ENCODE results near the gene CA4. TPM values are rescaled to one million over a fixed set of nuclear protein-coding genes. Genes with fewer than 3 reads are reported as not detected.

The CA4 gene
- total and polyA plus RNA-seq, 2 of the 8 experiments (the other 6 are each of a cell fraction or from before 2014, with no cell fraction given), result 3.6 to 4.2 TPM

GRCh38 chr17:60165971-60166370, 16.2 kb downstream of the CA4 start:
- Histone ChIP-seq H3K27ac (ENCODE audit: low read depth, low read length) (no peak overlapping the region), H3K4me1 (replicated peaks in 1 of 4; ENCODE audit: control insufficient read depth in 3 of 4, insufficient read depth in 4 of 4, low read length in 3 of 4) (peaks cover 0 to 30% (median 21%) of the 10 kb centered on the region in 4 experiments; a peak in 6 of 7 replicates), H3K36me3 (ENCODE audit: control insufficient read depth in 2 of 4, insufficient read depth in 4 of 4, low read length in 3 of 4) (no peaks in the 10 kb centered on the region), H3K79me1 (ENCODE audit: low read depth, low read length) (no peaks in the 10 kb centered on the region), H2AK5ac (ENCODE audit: low read depth, low read length) (no peak overlapping the region), H3K79me2 (ENCODE audit: control insufficient read depth in 1 of 2, insufficient read depth in 2 of 2, low read length in 2 of 2) (no peaks in the 10 kb centered on the region), H4K8ac (ENCODE audit: extremely low read depth, insufficient read depth, low read length) (no peak overlapping the region), H2BK20ac (ENCODE audit: low read length) (no peak overlapping the region), H2AFZ (ENCODE audit: low read length) (no peak overlapping the region), H3K23ac (ENCODE audit: insufficient read length) (no peak overlapping the region), H3K18ac (ENCODE audit: extremely low read depth, low read length) (no peak overlapping the region), H2BK15ac (ENCODE audit: low read length) (no peak overlapping the region), H3K9ac (replicated peaks in 1 of 4; ENCODE audit: extremely low read depth in 1 of 4, low read depth in 3 of 4, low read length in 3 of 4) (no peak overlapping the region), H4K20me1 (replicated peaks in 1 of 2; ENCODE audit: control insufficient read depth in 1 of 2, insufficient read depth in 2 of 2, low read length in 2 of 2) (no peaks in the 10 kb centered on the region), H4K5ac (ENCODE audit: insufficient read length, low read depth, low read length) (no peak overlapping the region), H3K4me2 (ENCODE audit: insufficient read depth in 1 of 2, low read depth in 2 of 2, low read length in 2 of 2) (no peak overlapping the region), H3K14ac (ENCODE audit: insufficient read length) (no peak overlapping the region), H2BK5ac (ENCODE audit: low read depth, low read length) (no peak overlapping the region), H2BK12ac (ENCODE audit: low read depth, low read length) (no peak overlapping the region), H3K4ac (replicated peaks; ENCODE audit: insufficient read length, low read depth, low read length) (no peak overlapping the region), H4K91ac (replicated peaks; ENCODE audit: insufficient read length, low read length) (no peak overlapping the region), H2BK120ac (replicated peaks; ENCODE audit: low read depth, low read length) (no peak overlapping the region), H3K56ac (replicated peaks; ENCODE audit: insufficient read length, low read depth, low read length) (no peak overlapping the region), H3K4me3 (ENCODE audit: extremely low read depth in 1 of 4, insufficient read depth in 2 of 4, low read depth in 3 of 4, low read length in 4 of 4) (no peak overlapping the region), H3K23me2 (ENCODE audit: low read depth, low read length) (peaks cover 3% of the 10 kb centered on the region; the same call in 1 of the 2 replicates), H3K27me3 (replicated peaks in 1 of 4; ENCODE audit: control insufficient read depth in 3 of 4, extremely low read depth in 1 of 4, insufficient read depth in 3 of 4, low read length in 3 of 4) (no peaks in the 10 kb centered on the region), H3K9me3 (ENCODE audit: insufficient read depth in 2 of 2, low read depth in 1 of 2, low read length in 1 of 2) (no peaks in the 10 kb centered on the region)
- FAIRE-seq (no peak), DNase-seq (ENCODE audit: low read depth in 1 of 2, low spot score in 2 of 2) (no peak)
- TF ChIP-seq JUND (IDR thresholded peaks at IDR 0.05; ENCODE audit: low read length) (no peak), HDAC6 (IDR thresholded peaks at IDR 0.05; ENCODE audit: low read depth, low read length) (no peak), SUZ12 (IDR thresholded peaks at IDR 0.05; ENCODE audit: low read length) (no peak), ZNF274 (IDR thresholded peaks at IDR 0.05; ENCODE audit: borderline replicate concordance, extremely low read depth, low read length) (no peak), RBBP5 (IDR thresholded peaks at IDR 0.05; ENCODE audit: borderline replicate concordance, low read depth, low read length) (no peak), CHD1 (IDR thresholded peaks at IDR 0.05; ENCODE audit: low read depth, low read length) (no peak), JUN (IDR thresholded peaks at IDR 0.05; ENCODE audit: low read depth, low read length) (no peak), GABPA (IDR thresholded peaks at IDR 0.05; ENCODE audit: borderline replicate concordance, insufficient read depth, low read length) (no peak), CHD2 (IDR thresholded peaks at IDR 0.05; ENCODE audit: low read length) (no peak), BCL11A (IDR thresholded peaks at IDR 0.05; ENCODE audit: low read depth in 2 of 2, low read length in 2 of 2) (no peak), SIN3A (conservative IDR thresholded peaks at IDR 0.05 in 1 of 2, IDR thresholded peaks at IDR 0.05 in 1 of 2; ENCODE audit: low read depth in 1 of 2, low read length in 2 of 2) (no peak), ATF2 (IDR thresholded peaks at IDR 0.05; ENCODE audit: low read length) (no peak), SRF (IDR thresholded peaks at IDR 0.05; ENCODE audit: low read depth, low read length) (no peak)
- CTCF ChIA-PET (ENCODE audit: partially characterized antibody), result interaction anchor here (1.0 to 6.6 kb wide), 3 partner anchors 9 to 23 kb away, joined by 3 to 61 read pairs (median 4); no protein-coding TSS in a partner anchor
- 80% methylated on average over 5 of the region's 5 CpGs; no CpG with 5 or more reads in 1 of the 2 experiments for WGBS, 2 experiments (ENCODE audit: extremely low coverage in 1 of 2, insufficient coverage in 1 of 2, insufficient read length in 1 of 2, insufficient replicate concordance in 2 of 2, low coverage in 1 of 2, low lambda C conversion rate in 2 of 2, missing lambda C conversion rate in 1 of 2)
- POLR2A ChIA-PET (ENCODE audit: partially characterized antibody), result interaction anchor here (1.0 kb wide), 1 partner anchor 9 kb away, joined by 4 read pairs; no protein-coding TSS in a partner anchor
